GM18870 (cell line): ENCODE measurements around the gene A3GALT2.

Experiments
- ATAC-seq: cut with Tn5 transposase; IDR thresholded peaks from one replicate; pipeline ENCODE4 v1.9.1; 2021; ENCODE audit warnings: moderate library complexity; ENCODE audit not compliant: unreplicated experiment

The A3GALT2 gene

GRCh38 chr1:33273406-33273805 lies 47.5 kb downstream of the A3GALT2 start:
- no peak for ATAC-seq

GRCh38 chr1:33272930-33273329 lies 48.0 kb downstream of the A3GALT2 start:
- ATAC-seq: no peak

GRCh38 chr1:33272509-33272908 lies 48.4 kb downstream of the A3GALT2 start:
- ATAC-seq: no peak

GRCh38 chr1:33271666-33272505 lies 49.0 kb downstream of the A3GALT2 start:
- ATAC-seq: no peak

GRCh38 chr1:33270808-33271465 lies 50.0 kb downstream of the A3GALT2 start:
- no peak for ATAC-seq

- no peak for ATAC-seq
Measured at GRCh38 chr1:33270379-33270778, 50.5 kb downstream of the A3GALT2 start.

GRCh38 chr1:33269621-33270020 lies 51.3 kb downstream of the A3GALT2 start:
- no peak for ATAC-seq

- no peak for ATAC-seq
Measured at GRCh38 chr1:33268927-33269610, 51.8 kb downstream of the A3GALT2 start.

GRCh38 chr1:33268457-33268856 lies 52.4 kb downstream of the A3GALT2 start:
- no peak for ATAC-seq

- ATAC-seq: no peak
Measured at GRCh38 chr1:33267468-33268205, 53.3 kb downstream of the A3GALT2 start.

GRCh38 chr1:33266766-33267165 lies 54.1 kb downstream of the A3GALT2 start:
- no peak for ATAC-seq

- ATAC-seq: no peak
Measured at GRCh38 chr1:33265780-33266605, 54.9 kb downstream of the A3GALT2 start.

- ATAC-seq: no peak
Measured at GRCh38 chr1:33263890-33264504, 56.9 kb downstream of the A3GALT2 start.

GRCh38 chr1:33261344-33261743 lies 59.6 kb downstream of the A3GALT2 start:
- no peak for ATAC-seq

- no peak for ATAC-seq
Measured at GRCh38 chr1:33260439-33260838, 60.5 kb downstream of the A3GALT2 start.

GRCh38 chr1:33259879-33260278 lies 61.0 kb downstream of the A3GALT2 start:
- ATAC-seq: no peak

GRCh38 chr1:33258788-33259274 lies 62.1 kb downstream of the A3GALT2 start:
- no peak for ATAC-seq

GRCh38 chr1:33257772-33258712 lies 62.9 kb downstream of the A3GALT2 start:
- no peak for ATAC-seq
